ENCODE measurements around the gene CTNNA3.

DNA sequence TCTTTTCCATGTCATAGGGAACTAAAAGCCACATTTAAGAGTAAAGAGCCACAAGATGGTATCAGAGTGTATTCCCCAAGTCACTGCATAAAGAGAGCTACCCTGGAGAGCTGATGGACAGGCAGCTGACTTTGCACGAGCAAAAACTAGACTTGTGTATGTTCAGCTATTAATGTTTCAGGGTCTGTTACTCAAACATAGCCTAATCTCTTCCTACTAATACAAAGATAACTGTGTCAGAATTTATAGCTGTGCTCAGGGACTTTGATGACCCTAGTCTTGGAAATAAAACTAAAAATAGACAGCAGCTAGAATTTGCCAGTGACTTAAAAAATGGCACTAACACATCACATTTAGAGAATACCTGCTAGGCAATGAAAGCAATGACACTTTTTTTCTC is 815.7 kb downstream of the CTNNA3 start:
- TF ChIP-seq, protein P1, sequence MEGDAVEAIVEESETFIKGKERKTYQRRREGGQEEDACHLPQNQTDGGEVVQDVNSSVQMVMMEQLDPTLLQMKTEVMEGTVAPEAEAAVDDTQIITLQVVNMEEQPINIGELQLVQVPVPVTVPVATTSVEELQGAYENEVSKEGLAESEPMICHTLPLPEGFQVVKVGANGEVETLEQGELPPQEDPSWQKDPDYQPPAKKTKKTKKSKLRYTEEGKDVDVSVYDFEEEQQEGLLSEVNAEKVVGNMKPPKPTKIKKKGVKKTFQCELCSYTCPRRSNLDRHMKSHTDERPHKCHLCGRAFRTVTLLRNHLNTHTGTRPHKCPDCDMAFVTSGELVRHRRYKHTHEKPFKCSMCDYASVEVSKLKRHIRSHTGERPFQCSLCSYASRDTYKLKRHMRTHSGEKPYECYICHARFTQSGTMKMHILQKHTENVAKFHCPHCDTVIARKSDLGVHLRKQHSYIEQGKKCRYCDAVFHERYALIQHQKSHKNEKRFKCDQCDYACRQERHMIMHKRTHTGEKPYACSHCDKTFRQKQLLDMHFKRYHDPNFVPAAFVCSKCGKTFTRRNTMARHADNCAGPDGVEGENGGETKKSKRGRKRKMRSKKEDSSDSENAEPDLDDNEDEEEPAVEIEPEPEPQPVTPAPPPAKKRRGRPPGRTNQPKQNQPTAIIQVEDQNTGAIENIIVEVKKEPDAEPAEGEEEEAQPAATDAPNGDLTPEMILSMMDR (IDR thresholded peaks at IDR 0.05): no peak
- TF ChIP-seq POLR2A (IDR thresholded peaks at IDR 0.05): no peak

Data from right lobe of liver (tissue), 4 donors.